AG04450 (cell line): ENCODE results near the gene WFDC13. TPM values are rescaled to one million over a fixed set of nuclear protein-coding genes. Genes with fewer than 3 reads are reported as not detected.

Experiments used
- CTCF ChIA-PET: fragments of 300-600, 350-600 bp; formaldehyde crosslinking; extraction: SDS; loops from one replicate; lab custom pipeline; 2022; ENCODE audit warnings: antibody characterized with exemption, inconsistent platforms; lab: Charles Lee
- POLR2A ChIA-PET: fragments of 350-600 bp; formaldehyde crosslinking; extraction: SDS; loops from one replicate; lab custom pipeline; 2021; ENCODE audit warnings: antibody characterized with exemption, inconsistent platforms; lab: Yijun Ruan, JAX
- DNase-seq: peaks from one replicate; pipeline ENCODE4 v3.0.0-alpha.2; 2011; ENCODE audit warnings: low read depth, low spot score
- H3K27ac ChIP-seq: one replicate; pipeline ENCODE4 v1.5.1; 2012; ENCODE audit warnings: low read depth, low read length, control low read depth
- H3K27me3 ChIP-seq: one replicate; pipeline ENCODE4 v1.6.0; 2012; ENCODE audit warnings: low read length; ENCODE audit not compliant: control insufficient read depth, insufficient read depth
- H3K4me3 ChIP-seq: 2 replicates; pipeline ENCODE4 v1.5.1; 2011; ENCODE audit warnings: mild to moderate bottlenecking, low read depth, low read length, control low read depth
- H3K9me3 ChIP-seq: 2 replicates; pipeline ENCODE4 v1.5.1; 2012; ENCODE audit warnings: low read length; ENCODE audit not compliant: control insufficient read depth, insufficient read depth
- polyA plus RNA-seq: library from polyadenylated mRNA; depleted of rRNA; stranded (reverse); fragments of >200 nt; gene quantifications from 2 replicates; pipeline ENCODE4 v1.2.3, GENCODE V29; 2011
- TF ChIP-seq, protein P1 (sequence below): IDR thresholded peaks from 2 replicates; pipeline ENCODE4 v1.5.1; 2011; ENCODE audit warnings: low read depth, low read length, control low read depth, inconsistent platforms

The WFDC13 gene
- polyA plus RNA-seq, 1 experiment, result not detected

DNA sequence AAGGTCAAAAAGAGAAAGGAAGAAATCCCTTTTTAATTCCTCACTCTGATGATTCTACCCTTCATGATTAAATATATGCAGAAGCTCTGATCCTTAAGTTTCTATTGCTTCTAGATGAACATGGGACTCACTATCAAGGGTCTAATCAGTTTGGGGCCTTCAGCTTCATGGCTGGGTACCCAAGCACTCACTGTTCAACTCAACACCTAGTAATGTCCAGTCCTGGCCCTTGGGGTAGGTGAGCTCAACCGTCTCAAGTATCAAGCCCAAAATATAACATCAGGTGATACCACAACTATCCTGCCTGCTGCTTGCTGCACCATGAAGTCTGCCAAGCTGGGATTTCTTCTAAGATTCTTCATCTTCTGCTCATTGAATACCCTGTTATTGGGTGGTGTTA is 20.2 kb downstream of the WFDC13 start, which contains the start of gene SPINT4:
Gene SPINT4 (plus strand): TSS at position 301 of the 400 bp plus-strand sequence. CDS start 21 bp downstream, at position 322.
- ChIA-PET POLR2A (no interaction called here), CTCF (no interaction called here)
- Histone ChIP-seq H3K4me3 (no peak within 1 kb of the TSS), H3K27ac (no peak within 1 kb of the TSS), H3K9me3 (no peaks in the 10 kb centered on the region), H3K27me3 (no peaks in the 10 kb centered on the region)
- TF ChIP-seq, protein P1, sequence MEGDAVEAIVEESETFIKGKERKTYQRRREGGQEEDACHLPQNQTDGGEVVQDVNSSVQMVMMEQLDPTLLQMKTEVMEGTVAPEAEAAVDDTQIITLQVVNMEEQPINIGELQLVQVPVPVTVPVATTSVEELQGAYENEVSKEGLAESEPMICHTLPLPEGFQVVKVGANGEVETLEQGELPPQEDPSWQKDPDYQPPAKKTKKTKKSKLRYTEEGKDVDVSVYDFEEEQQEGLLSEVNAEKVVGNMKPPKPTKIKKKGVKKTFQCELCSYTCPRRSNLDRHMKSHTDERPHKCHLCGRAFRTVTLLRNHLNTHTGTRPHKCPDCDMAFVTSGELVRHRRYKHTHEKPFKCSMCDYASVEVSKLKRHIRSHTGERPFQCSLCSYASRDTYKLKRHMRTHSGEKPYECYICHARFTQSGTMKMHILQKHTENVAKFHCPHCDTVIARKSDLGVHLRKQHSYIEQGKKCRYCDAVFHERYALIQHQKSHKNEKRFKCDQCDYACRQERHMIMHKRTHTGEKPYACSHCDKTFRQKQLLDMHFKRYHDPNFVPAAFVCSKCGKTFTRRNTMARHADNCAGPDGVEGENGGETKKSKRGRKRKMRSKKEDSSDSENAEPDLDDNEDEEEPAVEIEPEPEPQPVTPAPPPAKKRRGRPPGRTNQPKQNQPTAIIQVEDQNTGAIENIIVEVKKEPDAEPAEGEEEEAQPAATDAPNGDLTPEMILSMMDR, result no peak
- DNase-seq, result no peak

DNA sequence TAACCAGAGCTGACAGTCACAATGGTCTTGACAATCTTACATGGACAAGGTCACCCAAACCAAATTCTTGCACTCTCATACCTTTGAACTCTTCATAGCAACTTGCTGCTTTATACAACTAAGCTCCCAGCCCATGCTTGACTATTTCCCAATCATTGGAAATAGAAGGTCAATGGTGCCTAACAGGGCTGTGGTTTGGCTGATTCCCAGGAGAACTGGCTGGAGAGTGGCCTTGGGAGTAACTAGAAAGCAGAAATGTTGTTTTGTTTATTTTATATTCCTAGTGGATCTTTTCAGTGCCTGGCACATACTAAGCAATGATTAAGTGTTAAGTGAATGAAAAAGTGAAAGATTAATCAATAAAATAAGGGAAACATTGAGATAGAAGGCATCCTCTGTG is 23.3 kb downstream of the WFDC13 start:
- Histone ChIP-seq H3K27ac (no peak overlapping the region), H3K9me3 (no peaks in the 10 kb centered on the region), H3K27me3 (no peaks in the 10 kb centered on the region), H3K4me3 (no peak overlapping the region)
- DNase-seq, result no peak
- POLR2A ChIA-PET, result no interaction called here
- CTCF ChIA-PET, result no interaction called here
- TF ChIP-seq, protein P1, result no peak

DNA sequence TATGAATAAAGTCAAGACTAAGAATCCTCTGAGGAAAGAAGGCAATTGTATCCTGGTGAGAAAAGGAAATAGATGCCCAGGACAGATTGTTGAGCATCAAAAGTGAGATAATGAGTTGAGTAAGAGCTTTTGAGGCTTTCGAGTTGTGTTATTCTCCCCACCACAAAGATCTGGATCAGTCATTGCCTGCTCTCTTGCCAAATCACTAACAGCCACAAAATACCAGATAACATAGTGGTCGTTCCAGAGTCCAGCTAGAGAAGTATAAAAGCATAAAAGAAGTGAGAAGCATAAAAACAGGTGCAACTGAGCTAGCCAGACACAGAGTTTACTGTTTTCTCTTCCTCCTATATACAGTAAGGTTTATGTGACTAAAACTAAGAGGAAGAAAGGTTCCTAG is 25.2 kb downstream of the WFDC13 start:
- H3K27ac ChIP-seq, result no peak overlapping the region
- no peaks in the 10 kb centered on the region; the same call in 1 of the 2 replicates for H3K9me3 ChIP-seq
- no peak overlapping the region for H3K4me3 ChIP-seq
- TF ChIP-seq, protein P1, result no peak
- CTCF ChIA-PET, result no interaction called here
- POLR2A ChIA-PET, result no interaction called here
- no peaks in the 10 kb centered on the region for H3K27me3 ChIP-seq
- DNase-seq, result no peak

DNA sequence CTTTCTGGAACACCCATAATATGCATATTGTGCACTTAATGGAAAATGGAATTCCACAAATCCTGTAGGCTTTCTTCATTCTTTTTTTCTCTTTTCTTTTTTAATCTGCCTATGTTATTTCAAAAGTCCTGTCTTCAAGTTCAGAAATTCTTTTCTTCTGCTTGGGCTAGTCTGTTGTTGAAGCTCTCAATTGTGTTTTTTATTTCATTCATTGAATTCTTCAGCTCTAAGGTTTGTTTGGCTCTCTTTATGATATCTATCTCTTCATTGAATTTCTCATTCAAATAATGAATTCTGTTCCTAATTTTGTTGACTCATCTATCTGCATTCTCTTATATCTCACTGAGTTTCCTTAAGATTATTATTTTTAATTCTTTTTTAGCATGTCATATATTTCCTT is 30.4 kb downstream of the WFDC13 start:
- Histone ChIP-seq H3K27ac (no peak overlapping the region), H3K27me3 (no peaks in the 10 kb centered on the region), H3K4me3 (no peak overlapping the region), H3K9me3 (peaks cover 9% of the 10 kb centered on the region)
- CTCF ChIA-PET, result no interaction called here
- DNase-seq, result no peak
- TF ChIP-seq, protein P1, result no peak
- POLR2A ChIA-PET, result no interaction called here

DNA sequence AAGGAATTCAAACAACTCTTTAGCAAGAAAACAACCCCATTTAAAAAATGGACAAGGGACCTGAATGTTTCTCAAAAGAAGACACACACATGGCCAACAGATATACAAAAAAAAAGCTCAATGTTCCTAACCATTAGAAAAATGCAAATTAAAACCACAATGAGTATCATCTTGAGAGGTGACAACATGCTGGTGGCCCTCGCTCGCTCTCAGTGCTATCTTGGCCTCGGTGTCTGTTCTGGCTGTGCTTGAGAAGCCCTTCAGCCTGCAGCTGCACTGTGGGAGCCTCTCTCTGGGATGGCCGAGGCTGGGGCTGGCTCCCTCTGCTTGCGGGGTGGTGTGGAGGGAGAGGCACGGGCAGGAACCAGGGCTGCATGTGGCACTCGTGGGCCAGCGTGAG is 33.7 kb downstream of the WFDC13 start:
- Histone ChIP-seq H3K9me3 (peaks cover 9% of the 10 kb centered on the region), H3K4me3 (no peak overlapping the region), H3K27ac (no peak overlapping the region), H3K27me3 (no peaks in the 10 kb centered on the region)
- CTCF ChIA-PET, result no interaction called here
- TF ChIP-seq, protein P1, result no peak
- POLR2A ChIA-PET, result interaction anchor here (0.7 kb wide), 1 partner anchor 12 kb away, joined by 3 read pairs; no protein-coding TSS in a partner anchor
- DNase-seq, result no peak
